ENCODE measurements around the gene NLRP9. TPM values are rescaled to one million over a fixed set of nuclear protein-coding genes. Genes with fewer than 3 reads are reported as not detected.
A peak's percentile ranks its signal among the peaks of the same experiment; 100 is the strongest.

NLRP9 gene
- total and polyA plus RNA-seq, 2 of the 13 experiments (the other 11 are each of a cell fraction or from before 2014, with no cell fraction given) = not detected

DNA sequence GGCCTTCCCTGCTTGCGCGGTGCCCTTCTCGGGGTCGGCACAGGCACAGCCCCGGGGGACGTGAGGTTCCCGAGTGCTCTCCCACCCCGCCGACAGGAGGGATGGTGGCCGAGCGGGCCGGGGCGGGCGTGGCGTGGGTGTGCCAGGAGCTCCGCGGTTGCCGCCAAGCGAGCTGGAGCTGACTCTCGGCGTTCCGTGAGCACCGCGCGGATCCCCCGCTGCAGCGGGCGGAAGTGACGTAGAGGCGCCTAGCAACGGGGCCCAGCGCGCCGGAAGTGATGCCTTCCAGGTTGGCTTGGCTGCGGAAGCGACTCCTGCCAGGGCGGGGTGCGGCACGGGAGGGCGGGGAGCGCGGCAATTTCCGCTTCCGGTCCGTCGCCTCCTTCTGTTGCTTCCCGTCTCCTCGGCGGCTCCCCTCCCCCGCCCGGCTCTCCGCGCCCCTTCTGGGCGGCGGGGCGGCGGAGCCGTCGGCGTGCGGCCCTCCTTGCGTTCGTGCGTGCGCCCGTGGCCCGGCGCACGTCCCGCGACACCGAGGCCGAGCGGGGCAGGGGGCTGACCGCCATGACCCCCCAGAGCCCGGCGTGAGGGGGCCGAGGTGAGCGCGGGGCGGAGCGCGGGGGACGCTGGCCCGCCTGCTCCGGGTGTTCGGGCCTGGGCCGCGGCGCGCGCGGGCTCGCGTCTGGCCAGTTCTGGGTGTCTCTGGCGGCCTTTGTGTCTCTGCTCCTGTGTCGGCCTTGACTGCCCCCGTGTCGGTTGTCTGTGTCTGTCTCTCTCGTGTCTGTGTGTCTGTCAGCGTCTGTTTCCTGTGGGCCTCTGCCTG lies 63.2 kb downstream of the NLRP9 start, which contains the start of gene EPN1 (continued):
- TF ChIP-seq, protein P1, sequence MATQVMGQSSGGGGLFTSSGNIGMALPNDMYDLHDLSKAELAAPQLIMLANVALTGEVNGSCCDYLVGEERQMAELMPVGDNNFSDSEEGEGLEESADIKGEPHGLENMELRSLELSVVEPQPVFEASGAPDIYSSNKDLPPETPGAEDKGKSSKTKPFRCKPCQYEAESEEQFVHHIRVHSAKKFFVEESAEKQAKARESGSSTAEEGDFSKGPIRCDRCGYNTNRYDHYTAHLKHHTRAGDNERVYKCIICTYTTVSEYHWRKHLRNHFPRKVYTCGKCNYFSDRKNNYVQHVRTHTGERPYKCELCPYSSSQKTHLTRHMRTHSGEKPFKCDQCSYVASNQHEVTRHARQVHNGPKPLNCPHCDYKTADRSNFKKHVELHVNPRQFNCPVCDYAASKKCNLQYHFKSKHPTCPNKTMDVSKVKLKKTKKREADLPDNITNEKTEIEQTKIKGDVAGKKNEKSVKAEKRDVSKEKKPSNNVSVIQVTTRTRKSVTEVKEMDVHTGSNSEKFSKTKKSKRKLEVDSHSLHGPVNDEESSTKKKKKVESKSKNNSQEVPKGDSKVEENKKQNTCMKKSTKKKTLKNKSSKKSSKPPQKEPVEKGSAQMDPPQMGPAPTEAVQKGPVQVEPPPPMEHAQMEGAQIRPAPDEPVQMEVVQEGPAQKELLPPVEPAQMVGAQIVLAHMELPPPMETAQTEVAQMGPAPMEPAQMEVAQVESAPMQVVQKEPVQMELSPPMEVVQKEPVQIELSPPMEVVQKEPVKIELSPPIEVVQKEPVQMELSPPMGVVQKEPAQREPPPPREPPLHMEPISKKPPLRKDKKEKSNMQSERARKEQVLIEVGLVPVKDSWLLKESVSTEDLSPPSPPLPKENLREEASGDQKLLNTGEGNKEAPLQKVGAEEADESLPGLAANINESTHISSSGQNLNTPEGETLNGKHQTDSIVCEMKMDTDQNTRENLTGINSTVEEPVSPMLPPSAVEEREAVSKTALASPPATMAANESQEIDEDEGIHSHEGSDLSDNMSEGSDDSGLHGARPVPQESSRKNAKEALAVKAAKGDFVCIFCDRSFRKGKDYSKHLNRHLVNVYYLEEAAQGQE (IDR thresholded peaks at IDR 0.05; ENCODE audit: borderline replicate concordance in 1 of 2, low read depth in 1 of 2, low read length in 2 of 2) = peak in 1 of 2 experiments; percentile 10; a peak in 1 of 4 replicates
- TF ChIP-seq ZNF138 (CRISPR knock-in tag; IDR thresholded peaks at IDR 0.05; ENCODE audit: low read depth) (peak; percentile 63; the same call in 1 of the 2 replicates), ZNF136 (CRISPR knock-in tag; IDR thresholded peaks at IDR 0.05; ENCODE audit: low read depth) (peak; percentile 66; the same call in 1 of the 2 replicates), ZNF343 (CRISPR knock-in tag; IDR thresholded peaks at IDR 0.05) (peak; percentile 61; the same call in 1 of the 2 replicates), ZSCAN29 (CRISPR knock-in tag; conservative IDR thresholded peaks at IDR 0.05) (no peak), ZNF777 (CRISPR knock-in tag; IDR thresholded peaks at IDR 0.05) (peak; percentile 51; the same call in 1 of the 2 replicates), TCF12 (IDR thresholded peaks at IDR 0.05) (no peak), TCF12 (CRISPR knock-in tag; IDR thresholded peaks at IDR 0.05) (0 out of 2 replicates have a peak, but pooled peaks have one; percentile 69), ZNF326 (CRISPR knock-in tag; IDR thresholded peaks at IDR 0.05; ENCODE audit: borderline replicate concordance) (peak; percentile 56; the same call in 1 of the 2 replicates), ZSCAN31 (CRISPR knock-in tag; IDR thresholded peaks at IDR 0.05; ENCODE audit: low read depth) (peak; percentile 84), ZNF672 (CRISPR knock-in tag; IDR thresholded peaks at IDR 0.05) (peak; percentile 99), ISL2 (CRISPR knock-in tag; IDR thresholded peaks at IDR 0.05) (0 out of 2 replicates have a peak, but pooled peaks have one; percentile 33), KMT2B (CRISPR knock-in tag; IDR thresholded peaks at IDR 0.05) (peak; percentile 63; the same call in 1 of the 2 replicates), RXRB (CRISPR knock-in tag; IDR thresholded peaks at IDR 0.05; ENCODE audit: borderline replicate concordance) (peak; percentile 44), ZNF761 (CRISPR knock-in tag; conservative IDR thresholded peaks at IDR 0.05) (peak; percentile 72; the same call in 1 of the 2 replicates), HNF4G (IDR thresholded peaks at IDR 0.05; ENCODE audit: borderline replicate concordance, low read depth, low read length) (no peak), HNF4G (CRISPR knock-in tag; IDR thresholded peaks at IDR 0.05; ENCODE audit: borderline replicate concordance, low read depth) (no peak), ZSCAN20 (CRISPR knock-in tag; IDR thresholded peaks at IDR 0.05; ENCODE audit: borderline replicate concordance) (no peak), TBX2 (CRISPR knock-in tag; IDR thresholded peaks at IDR 0.05; ENCODE audit: borderline replicate concordance) (peak; percentile 66), SMC3 (IDR thresholded peaks at IDR 0.05; ENCODE audit: low read length) (no peak)
- TF ChIP-seq, protein P2, sequence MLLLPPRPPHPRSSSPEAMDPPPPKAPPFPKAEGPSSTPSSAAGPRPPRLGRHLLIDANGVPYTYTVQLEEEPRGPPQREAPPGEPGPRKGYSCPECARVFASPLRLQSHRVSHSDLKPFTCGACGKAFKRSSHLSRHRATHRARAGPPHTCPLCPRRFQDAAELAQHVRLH (CRISPR knock-in tag; IDR thresholded peaks at IDR 0.05; ENCODE audit: borderline replicate concordance, low read depth) = peak; percentile 42; the same call in 1 of the 2 replicates
- TF ChIP-seq, protein P3, sequence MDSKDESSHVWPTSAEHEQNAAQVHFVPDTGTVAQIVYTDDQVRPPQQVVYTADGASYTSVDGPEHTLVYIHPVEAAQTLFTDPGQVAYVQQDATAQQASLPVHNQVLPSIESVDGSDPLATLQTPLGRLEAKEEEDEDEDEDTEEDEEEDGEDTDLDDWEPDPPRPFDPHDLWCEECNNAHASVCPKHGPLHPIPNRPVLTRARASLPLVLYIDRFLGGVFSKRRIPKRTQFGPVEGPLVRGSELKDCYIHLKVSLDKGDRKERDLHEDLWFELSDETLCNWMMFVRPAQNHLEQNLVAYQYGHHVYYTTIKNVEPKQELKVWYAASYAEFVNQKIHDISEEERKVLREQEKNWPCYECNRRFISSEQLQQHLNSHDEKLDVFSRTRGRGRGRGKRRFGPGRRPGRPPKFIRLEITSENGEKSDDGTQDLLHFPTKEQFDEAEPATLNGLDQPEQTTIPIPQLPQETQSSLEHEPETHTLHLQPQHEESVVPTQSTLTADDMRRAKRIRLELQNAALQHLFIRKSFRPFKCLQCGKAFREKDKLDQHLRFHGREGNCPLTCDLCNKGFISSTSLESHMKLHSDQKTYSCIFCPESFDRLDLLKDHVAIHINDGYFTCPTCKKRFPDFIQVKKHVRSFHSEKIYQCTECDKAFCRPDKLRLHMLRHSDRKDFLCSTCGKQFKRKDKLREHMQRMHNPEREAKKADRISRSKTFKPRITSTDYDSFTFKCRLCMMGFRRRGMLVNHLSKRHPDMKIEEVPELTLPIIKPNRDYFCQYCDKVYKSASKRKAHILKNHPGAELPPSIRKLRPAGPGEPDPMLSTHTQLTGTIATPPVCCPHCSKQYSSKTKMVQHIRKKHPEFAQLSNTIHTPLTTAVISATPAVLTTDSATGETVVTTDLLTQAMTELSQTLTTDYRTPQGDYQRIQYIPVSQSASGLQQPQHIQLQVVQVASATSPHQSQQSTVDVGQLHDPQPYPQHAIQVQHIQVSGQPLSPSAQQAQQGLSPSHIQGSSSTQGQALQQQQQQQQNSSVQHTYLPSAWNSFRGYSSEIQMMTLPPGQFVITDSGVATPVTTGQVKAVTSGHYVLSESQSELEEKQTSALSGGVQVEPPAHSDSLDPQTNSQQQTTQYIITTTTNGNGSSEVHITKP (CRISPR knock-in tag; IDR thresholded peaks at IDR 0.05; ENCODE audit: low read depth) = 0 out of 2 replicates have a peak, but pooled peaks have one; percentile 31
